Lower lobe of right lung (tissue), 2 donors: Measurements from ENCODE around the gene MGAT4A. TPM values are rescaled to one million over a fixed set of nuclear protein-coding genes. Genes with fewer than 3 reads are reported as not detected.
A peak's percentile ranks its signal among the peaks of the same experiment; 100 is the strongest.

Source experiments
- ATAC-seq, 2 donors: fragments of 200-7000 bp; cut with Tn5 transposase; one replicate each; pipeline ENCODE4 v1.9.1; 2020 to 2022; ENCODE audit warnings: mild to moderate bottlenecking in 2 of 2, moderate library complexity in 2 of 2
- DNase-seq: peaks from one replicate; pipeline ENCODE4 v3.0.0-alpha.2; 2020
- H3K27ac ChIP-seq: fragments of 200-600 bp; one replicate; pipeline ENCODE4 v1.8.0; 2022
- H3K27me3 ChIP-seq: fragments of 200-600 bp; one replicate; pipeline ENCODE4 v1.8.0; 2022; ENCODE audit warnings: low read depth
- H3K36me3 ChIP-seq: fragments of 200-600 bp; one replicate; pipeline ENCODE4 v1.8.0; 2022; ENCODE audit warnings: mild to moderate bottlenecking
- H3K4me1 ChIP-seq: fragments of 200-600 bp; one replicate; pipeline ENCODE4 v1.8.0; 2022
- H3K4me3 ChIP-seq: fragments of 200-600 bp; one replicate; pipeline ENCODE4 v1.8.0; 2022; ENCODE audit warnings: mild to moderate bottlenecking
- H3K9me3 ChIP-seq: fragments of 200-600 bp; one replicate; pipeline ENCODE4 v1.8.0; 2022
- intact Hi-C: fragments of 100-400 bp; cut with DNase I; formaldehyde crosslinking; loops from one replicate; pipeline ENCODE4 v1.11.0; 2022
- total RNA-seq: library from RNA; stranded (reverse); fragmentation: NEBNext Ultra II Directional; extraction: Animal tissue kit (Norgen Biotek cat#: 25700); gene quantifications from one replicate; pipeline ENCODE4 v1.2.1, GENCODE V29; 2021
- TF ChIP-seq, protein P1 (sequence below): fragments of 200-600 bp; IDR thresholded peaks from one replicate; pipeline ENCODE4 v1.8.0; 2022; ENCODE audit warnings: antibody characterized with exemption, mild to moderate bottlenecking
- donor health status: DM: no; HTN: yes; CAD: no; lungs with severe emphysema.

The MGAT4A gene
- total RNA-seq, 1 donor from 2014 or later: 82.0 TPM

DNA sequence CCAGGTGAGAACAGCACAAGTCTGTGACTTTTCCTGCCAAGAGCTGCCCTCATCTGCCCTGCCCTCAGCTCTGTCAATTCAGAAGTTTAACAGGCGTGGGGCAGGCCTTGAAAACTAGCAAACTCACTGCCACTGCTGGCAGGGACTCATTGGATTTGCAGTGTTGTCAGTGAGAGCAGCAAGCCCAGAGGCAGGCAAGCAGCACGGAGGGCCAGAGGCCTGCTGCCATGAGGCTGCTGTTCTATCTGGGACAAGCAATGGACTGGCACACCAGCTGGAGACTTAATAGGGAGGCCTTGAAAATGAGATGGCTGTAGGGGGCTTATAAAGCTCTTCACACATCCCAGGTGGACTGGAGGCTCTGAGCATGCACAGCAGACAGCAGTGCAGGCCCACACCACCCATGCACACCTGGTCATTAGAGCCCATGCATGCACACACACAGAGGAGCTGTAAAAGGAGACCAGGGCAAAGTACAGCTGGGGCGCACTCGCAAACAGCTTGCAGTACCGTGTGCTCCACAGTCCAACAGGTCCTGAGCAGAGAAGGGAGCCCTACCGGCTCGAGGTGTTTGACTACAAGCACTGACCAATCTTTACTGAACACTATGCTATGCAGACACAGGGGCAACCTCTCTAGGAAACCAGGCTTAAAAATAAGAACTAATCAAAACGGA, 28.7 kb downstream of the MGAT4A start:
- peak; percentile 46 to 48 for ATAC-seq
- DNase-seq: no peak
- H3K4me1 ChIP-seq: peaks cover 50% of the 10 kb centered on the region

DNA sequence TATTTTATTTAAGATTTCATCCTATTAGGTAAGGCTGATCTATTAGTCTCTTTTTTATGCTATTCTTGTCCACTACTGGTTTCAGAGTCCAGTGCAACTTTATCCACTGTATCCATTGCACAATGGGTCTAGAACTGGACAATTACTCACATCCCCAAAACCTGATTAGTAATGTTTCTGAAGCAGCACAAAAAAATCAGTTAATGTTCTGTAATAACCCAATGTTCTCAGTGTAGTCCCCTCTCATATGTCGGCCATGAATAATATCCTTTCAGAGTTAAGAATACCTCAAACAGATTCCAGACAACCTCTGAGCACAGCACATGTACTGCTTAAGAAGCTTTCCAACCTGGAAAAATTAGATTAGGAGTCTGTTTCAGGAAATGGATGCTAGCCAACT, 29.7 kb downstream of the MGAT4A start:
- Histone ChIP-seq H3K9me3 (no peaks in the 10 kb centered on the region), H3K4me3 (no peak overlapping the region), H3K27me3 (no peaks in the 10 kb centered on the region), H3K4me1 (peaks cover 59% of the 10 kb centered on the region), H3K27ac (peak overlapping the region; percentile 13), H3K36me3 (no peaks in the 10 kb centered on the region)
- intact Hi-C loops: no loop called here
- ATAC-seq: peak; percentile 26 to 46
- DNase-seq: no peak
- TF ChIP-seq, protein P1, sequence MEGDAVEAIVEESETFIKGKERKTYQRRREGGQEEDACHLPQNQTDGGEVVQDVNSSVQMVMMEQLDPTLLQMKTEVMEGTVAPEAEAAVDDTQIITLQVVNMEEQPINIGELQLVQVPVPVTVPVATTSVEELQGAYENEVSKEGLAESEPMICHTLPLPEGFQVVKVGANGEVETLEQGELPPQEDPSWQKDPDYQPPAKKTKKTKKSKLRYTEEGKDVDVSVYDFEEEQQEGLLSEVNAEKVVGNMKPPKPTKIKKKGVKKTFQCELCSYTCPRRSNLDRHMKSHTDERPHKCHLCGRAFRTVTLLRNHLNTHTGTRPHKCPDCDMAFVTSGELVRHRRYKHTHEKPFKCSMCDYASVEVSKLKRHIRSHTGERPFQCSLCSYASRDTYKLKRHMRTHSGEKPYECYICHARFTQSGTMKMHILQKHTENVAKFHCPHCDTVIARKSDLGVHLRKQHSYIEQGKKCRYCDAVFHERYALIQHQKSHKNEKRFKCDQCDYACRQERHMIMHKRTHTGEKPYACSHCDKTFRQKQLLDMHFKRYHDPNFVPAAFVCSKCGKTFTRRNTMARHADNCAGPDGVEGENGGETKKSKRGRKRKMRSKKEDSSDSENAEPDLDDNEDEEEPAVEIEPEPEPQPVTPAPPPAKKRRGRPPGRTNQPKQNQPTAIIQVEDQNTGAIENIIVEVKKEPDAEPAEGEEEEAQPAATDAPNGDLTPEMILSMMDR: no peak

More for the DNA sequence above, 28.7 kb downstream of the MGAT4A start:
- intact Hi-C loops: no loop called here
- Histone ChIP-seq H3K9me3 (no peaks in the 10 kb centered on the region), H3K27me3 (no peaks in the 10 kb centered on the region), H3K27ac (peak overlapping the region; percentile 25), H3K4me3 (no peak overlapping the region), H3K36me3 (no peaks in the 10 kb centered on the region)
- TF ChIP-seq, protein P1: no peak

DNA sequence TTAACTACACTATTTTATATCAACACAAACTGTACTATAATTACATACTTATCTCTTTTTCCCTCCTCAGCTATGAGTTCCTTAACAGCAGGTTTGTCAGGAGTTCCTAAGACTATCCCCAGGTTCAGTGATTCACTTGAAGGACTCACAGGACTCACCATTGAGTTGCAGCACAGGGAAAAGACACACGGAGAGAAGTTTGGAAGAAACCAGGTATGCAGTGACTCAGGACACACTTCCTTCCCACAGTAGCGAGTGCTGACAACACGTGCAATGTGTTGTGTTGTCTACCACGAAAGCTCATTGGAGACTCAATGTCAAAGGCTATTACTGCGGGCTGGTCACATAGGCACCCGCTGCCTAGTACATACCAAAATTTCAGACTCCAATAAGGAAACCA, 32.0 kb downstream of the MGAT4A start:
- Histone ChIP-seq H3K4me3 (no peak overlapping the region), H3K27ac (no peak overlapping the region), H3K36me3 (no peaks in the 10 kb centered on the region), H3K9me3 (no peaks in the 10 kb centered on the region), H3K27me3 (no peaks in the 10 kb centered on the region), H3K4me1 (peaks cover 58% of the 10 kb centered on the region)
- intact Hi-C loops: no loop called here
- ATAC-seq (no peak), DNase-seq (no peak)
- TF ChIP-seq, protein P1: no peak

DNA sequence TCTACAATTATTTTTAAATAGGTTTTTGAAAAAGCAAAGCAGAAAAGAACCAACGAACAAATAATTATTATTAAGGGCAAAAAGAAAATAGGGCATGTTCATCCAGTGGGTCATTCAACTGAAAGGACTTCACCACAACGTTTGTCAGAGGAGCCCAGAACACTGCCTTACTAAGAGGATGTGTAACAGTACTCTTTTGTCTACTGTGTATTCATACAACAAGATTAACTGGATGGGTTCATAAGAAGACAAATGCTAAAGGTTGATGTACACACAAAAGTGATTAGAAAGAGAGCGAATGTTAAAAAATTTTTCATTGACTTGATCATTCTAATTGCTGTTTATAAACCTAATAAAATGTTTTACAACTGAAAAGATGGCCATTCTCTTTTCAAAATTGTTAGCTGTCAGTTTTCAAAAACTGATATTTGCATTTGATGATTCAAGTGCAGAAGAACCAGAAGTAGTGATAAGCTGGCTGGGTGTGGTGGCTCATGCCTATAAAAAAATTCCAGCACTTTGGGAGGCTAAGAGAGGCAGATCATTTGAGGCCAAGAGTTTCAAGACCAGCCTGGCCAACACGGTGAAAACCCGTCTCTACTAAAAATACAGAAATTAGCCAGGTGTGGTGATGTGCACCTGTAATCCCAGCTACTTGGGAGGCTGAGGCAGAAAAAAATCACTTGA, 33.1 kb downstream of the MGAT4A start:
- DNase-seq (no peak), ATAC-seq (no peak)
- Histone ChIP-seq H3K9me3 (no peaks in the 10 kb centered on the region), H3K36me3 (no peaks in the 10 kb centered on the region), H3K27me3 (no peaks in the 10 kb centered on the region), H3K27ac (no peak overlapping the region), H3K4me3 (no peak overlapping the region), H3K4me1 (peaks cover 47% of the 10 kb centered on the region)
- TF ChIP-seq, protein P1: no peak
- intact Hi-C loops: no loop called here

DNA sequence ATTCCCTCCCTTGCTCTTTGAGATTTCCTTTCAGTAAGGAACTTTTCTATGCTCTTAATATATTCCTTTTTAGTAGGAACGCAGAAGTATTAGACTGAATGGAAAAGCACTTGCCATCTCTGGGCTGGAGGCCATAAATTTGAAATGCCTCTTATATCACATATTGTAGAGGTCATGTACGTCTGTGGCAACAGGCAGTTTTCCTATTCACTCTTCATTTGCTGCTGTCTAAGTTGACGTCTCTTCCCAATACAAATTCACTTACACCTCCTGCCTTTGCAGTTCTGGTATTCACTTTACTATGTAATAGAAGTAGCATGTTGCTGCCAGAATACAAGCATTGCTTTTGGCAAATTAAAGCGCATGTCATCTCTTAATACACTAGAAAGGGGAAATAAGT, 34.7 kb downstream of the MGAT4A start:
- H3K4me1 ChIP-seq: peaks cover 31% of the 10 kb centered on the region
- intact Hi-C loops: no loop called here
- no peak overlapping the region for H3K4me3 ChIP-seq
- TF ChIP-seq, protein P1: no peak
- H3K9me3 ChIP-seq: no peaks in the 10 kb centered on the region
- H3K27me3 ChIP-seq: no peaks in the 10 kb centered on the region
- ATAC-seq (no peak), DNase-seq (no peak)
- no peak overlapping the region for H3K27ac ChIP-seq
- H3K36me3 ChIP-seq: no peaks in the 10 kb centered on the region
